ENCODE results near the gene PNMA6A. TPM values are rescaled to one million over a fixed set of nuclear protein-coding genes. Genes with fewer than 3 reads are reported as not detected.

PNMA6A gene
- total and polyA plus RNA-seq, 10 of the 15 experiments (the other 5 are each of a cell fraction or from before 2014, with no cell fraction given): 0.03 to 0.23 (median 0.15) TPM; not detected in 7

DNA sequence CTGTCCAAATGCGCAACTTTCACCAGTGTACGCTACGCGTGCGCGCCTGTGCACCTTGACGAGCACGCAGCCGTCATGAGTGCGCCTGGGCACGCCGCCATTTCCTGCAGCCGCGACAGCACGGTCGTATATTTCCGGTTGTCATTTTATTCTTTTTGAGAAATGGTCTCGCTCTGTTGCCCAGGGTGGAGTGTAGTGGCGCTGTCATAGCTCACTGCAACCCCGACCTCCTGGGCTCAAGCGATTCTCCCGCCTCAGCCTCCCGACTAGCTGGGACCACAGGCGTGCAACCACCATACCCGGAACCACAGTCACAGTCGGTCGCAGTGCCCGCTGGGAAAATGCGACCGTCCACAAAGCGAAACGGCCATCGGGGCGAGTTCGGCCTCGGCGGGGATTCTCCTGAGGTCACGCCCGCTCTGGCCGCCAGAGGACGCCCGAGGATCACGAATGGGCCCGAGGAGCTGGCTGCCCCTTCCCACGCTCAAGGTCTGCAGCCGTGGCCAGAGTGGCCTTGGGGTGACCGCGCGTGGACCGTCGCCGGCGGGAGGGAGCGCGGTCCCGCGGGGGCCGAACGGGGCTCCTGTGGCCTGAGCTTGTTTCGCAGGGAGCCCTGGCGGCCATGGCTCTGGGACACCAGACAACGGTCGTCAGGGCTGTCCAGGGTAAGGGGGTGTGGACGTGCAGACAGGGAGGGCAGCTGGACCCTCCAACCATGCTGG is 39.7 kb upstream of the PNMA6A start (continued):
- TF ChIP-seq, protein P1, sequence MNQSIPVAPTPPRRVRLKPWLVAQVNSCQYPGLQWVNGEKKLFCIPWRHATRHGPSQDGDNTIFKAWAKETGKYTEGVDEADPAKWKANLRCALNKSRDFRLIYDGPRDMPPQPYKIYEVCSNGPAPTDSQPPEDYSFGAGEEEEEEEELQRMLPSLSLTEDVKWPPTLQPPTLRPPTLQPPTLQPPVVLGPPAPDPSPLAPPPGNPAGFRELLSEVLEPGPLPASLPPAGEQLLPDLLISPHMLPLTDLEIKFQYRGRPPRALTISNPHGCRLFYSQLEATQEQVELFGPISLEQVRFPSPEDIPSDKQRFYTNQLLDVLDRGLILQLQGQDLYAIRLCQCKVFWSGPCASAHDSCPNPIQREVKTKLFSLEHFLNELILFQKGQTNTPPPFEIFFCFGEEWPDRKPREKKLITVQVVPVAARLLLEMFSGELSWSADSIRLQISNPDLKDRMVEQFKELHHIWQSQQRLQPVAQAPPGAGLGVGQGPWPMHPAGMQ (IDR thresholded peaks at IDR 0.05; ENCODE audit: borderline replicate concordance): no peak
- TF ChIP-seq ZZZ3 (IDR thresholded peaks at IDR 0.05; ENCODE audit: control insufficient read depth, insufficient read length, low read depth): no peak
- TF ChIP-seq EP300 (IDR thresholded peaks at IDR 0.05; ENCODE audit: borderline replicate concordance in 1 of 2, control insufficient read depth in 1 of 2, low read depth in 2 of 2, low read length in 2 of 2): no peak
- TF ChIP-seq, protein P2, sequence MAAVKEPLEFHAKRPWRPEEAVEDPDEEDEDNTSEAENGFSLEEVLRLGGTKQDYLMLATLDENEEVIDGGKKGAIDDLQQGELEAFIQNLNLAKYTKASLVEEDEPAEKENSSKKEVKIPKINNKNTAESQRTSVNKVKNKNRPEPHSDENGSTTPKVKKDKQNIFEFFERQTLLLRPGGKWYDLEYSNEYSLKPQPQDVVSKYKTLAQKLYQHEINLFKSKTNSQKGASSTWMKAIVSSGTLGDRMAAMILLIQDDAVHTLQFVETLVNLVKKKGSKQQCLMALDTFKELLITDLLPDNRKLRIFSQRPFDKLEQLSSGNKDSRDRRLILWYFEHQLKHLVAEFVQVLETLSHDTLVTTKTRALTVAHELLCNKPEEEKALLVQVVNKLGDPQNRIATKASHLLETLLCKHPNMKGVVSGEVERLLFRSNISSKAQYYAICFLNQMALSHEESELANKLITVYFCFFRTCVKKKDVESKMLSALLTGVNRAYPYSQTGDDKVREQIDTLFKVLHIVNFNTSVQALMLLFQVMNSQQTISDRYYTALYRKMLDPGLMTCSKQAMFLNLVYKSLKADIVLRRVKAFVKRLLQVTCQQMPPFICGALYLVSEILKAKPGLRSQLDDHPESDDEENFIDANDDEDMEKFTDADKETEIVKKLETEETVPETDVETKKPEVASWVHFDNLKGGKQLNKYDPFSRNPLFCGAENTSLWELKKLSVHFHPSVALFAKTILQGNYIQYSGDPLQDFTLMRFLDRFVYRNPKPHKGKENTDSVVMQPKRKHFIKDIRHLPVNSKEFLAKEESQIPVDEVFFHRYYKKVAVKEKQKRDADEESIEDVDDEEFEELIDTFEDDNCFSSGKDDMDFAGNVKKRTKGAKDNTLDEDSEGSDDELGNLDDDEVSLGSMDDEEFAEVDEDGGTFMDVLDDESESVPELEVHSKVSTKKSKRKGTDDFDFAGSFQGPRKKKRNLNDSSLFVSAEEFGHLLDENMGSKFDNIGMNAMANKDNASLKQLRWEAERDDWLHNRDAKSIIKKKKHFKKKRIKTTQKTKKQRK (IDR thresholded peaks at IDR 0.05; ENCODE audit: low read depth, low read length): no peak
- TF ChIP-seq ATF7 (IDR thresholded peaks at IDR 0.05; ENCODE audit: low read depth): no peak
- no peak for TF ChIP-seq ZNF384 (IDR thresholded peaks at IDR 0.05; ENCODE audit: borderline replicate concordance, low read depth, low read length)
- TF ChIP-seq RBBP5 (conservative IDR thresholded peaks at IDR 0.05): no peak
- TF ChIP-seq, protein P3, sequence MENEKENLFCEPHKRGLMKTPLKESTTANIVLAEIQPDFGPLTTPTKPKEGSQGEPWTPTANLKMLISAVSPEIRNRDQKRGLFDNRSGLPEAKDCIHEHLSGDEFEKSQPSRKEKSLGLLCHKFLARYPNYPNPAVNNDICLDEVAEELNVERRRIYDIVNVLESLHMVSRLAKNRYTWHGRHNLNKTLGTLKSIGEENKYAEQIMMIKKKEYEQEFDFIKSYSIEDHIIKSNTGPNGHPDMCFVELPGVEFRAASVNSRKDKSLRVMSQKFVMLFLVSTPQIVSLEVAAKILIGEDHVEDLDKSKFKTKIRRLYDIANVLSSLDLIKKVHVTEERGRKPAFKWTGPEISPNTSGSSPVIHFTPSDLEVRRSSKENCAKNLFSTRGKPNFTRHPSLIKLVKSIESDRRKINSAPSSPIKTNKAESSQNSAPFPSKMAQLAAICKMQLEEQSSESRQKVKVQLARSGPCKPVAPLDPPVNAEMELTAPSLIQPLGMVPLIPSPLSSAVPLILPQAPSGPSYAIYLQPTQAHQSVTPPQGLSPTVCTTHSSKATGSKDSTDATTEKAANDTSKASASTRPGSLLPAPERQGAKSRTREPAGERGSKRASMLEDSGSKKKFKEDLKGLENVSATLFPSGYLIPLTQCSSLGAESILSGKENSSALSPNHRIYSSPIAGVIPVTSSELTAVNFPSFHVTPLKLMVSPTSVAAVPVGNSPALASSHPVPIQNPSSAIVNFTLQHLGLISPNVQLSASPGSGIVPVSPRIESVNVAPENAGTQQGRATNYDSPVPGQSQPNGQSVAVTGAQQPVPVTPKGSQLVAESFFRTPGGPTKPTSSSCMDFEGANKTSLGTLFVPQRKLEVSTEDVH (IDR thresholded peaks at IDR 0.05; ENCODE audit: low read depth, partially characterized antibody): no peak
- TF ChIP-seq BACH1 (IDR thresholded peaks at IDR 0.05; ENCODE audit: borderline replicate concordance): no peak
- TF ChIP-seq, protein P4, sequence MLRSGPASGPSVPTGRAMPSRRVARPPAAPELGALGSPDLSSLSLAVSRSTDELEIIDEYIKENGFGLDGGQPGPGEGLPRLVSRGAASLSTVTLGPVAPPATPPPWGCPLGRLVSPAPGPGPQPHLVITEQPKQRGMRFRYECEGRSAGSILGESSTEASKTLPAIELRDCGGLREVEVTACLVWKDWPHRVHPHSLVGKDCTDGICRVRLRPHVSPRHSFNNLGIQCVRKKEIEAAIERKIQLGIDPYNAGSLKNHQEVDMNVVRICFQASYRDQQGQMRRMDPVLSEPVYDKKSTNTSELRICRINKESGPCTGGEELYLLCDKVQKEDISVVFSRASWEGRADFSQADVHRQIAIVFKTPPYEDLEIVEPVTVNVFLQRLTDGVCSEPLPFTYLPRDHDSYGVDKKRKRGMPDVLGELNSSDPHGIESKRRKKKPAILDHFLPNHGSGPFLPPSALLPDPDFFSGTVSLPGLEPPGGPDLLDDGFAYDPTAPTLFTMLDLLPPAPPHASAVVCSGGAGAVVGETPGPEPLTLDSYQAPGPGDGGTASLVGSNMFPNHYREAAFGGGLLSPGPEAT (IDR thresholded peaks at IDR 0.05; ENCODE audit: low read depth): no peak
- TF ChIP-seq CREB1 (IDR thresholded peaks at IDR 0.05; ENCODE audit: low read depth): no peak
- TF ChIP-seq TAF1 (IDR thresholded peaks at IDR 0.05; ENCODE audit: borderline replicate concordance, low read depth, low read length): no peak
- no peak for TF ChIP-seq HDAC6 (IDR thresholded peaks at IDR 0.05; ENCODE audit: unreplicated experiment)
- TF ChIP-seq MYC (IDR thresholded peaks at IDR 0.05; ENCODE audit: insufficient read depth, insufficient read length, insufficient replicate concordance, low read length, severe bottlenecking): no peak
- peak; percentile 64 for TF ChIP-seq POLR2A (IDR thresholded peaks at IDR 0.05; ENCODE audit: low read depth, low read length)
- TF ChIP-seq PAX8 (IDR thresholded peaks at IDR 0.05): no peak
- TF ChIP-seq SMARCA5 (IDR thresholded peaks at IDR 0.05): no peak

Measured in GM12878 (cell line).